Measurements from ENCODE around the gene SNRPE.
"Not testable (repeated sequence)": the region's sequence is repeated elsewhere in the genome, so short reads cannot be mapped to it uniquely, and the experiment has no call there.

The SNRPE gene

GRCh38 chr1:203861379-203862184 lies at the start of gene SNRPE:
TSS of gene SNRPE (plus strand) at chr1:203861599. CDS start at chr1:203861660, 61 bp downstream.
- DNase-seq: peak; percentile 98

- DNase-seq: no peak
Measured at GRCh38 chr1:203813581-203814341, 47.6 kb upstream of the SNRPE start.

GRCh38 chr1:203818399-203818798 lies 43.0 kb upstream of the SNRPE start:
- DNase-seq: no peak

DNA sequence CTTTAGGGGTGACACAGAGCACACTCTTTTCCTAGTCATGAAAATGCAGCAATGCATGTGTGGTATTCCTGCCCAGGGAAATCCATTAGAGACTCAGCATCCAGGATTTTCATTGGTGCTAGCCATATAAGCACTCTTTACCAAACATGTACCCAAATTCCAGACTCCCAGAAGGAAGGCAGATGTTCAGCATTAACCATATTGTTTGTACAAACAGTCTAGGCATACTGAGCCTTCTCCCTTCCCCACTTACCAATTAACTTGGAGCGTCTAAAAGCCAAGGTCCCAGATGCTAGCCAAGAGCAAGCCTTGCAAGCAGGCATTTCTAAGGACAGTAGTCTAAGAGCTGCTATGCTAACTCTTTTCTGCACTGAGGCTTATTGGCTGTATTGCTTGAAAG lies 38.1 kb upstream of the SNRPE start:
- no peak for DNase-seq

- no peak for DNase-seq
Measured at GRCh38 chr1:203826175-203826574, 35.2 kb upstream of the SNRPE start.

- DNase-seq: no peak
Measured at GRCh38 chr1:203828002-203828401, 33.4 kb upstream of the SNRPE start.

GRCh38 chr1:203828503-203828902 lies 32.9 kb upstream of the SNRPE start:
- no peak for DNase-seq

DNA sequence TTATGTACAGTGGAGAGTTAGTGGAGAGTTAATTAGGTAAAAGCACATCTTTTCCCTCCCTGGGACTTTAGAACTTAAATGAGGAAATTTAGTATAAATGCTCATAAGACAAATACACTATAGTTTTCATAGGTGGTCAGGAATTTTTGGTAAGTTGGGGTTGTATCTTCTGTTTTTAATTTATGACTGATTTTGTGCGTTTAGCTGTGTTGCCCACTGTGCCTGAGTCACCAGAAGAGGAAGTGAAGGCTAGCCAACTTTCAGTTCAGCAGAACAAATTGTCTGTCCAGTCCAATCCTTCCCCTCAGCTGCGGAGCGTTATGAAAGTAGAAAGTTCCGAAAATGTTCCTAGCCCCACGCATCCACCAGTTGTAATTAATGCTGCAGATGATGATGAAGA lies 32.2 kb upstream of the SNRPE start:
- not testable (repeated sequence) for DNase-seq

GRCh38 chr1:203835476-203835875 lies 25.9 kb upstream of the SNRPE start:
- no peak for DNase-seq

DNA sequence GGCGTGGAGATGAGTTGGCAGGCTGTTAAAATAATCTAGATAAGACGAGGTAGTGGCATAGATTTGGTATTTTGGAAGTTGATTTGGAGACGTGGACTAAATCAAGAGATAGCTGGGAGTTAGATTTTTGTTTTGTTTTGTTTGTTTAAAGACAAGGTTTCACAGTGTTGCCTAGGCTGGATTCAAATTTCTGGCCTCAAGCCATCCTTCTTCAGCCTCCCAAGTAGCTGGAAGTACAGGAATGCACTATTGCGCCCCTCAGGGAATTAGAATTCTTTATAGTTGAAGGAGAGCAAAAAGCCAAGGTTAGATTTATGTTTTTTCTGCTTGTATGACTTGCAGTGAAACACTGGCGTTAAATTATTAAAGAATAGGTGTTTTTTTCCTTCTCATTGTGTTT lies 22.3 kb upstream of the SNRPE start:
- DNase-seq: no peak

DNA sequence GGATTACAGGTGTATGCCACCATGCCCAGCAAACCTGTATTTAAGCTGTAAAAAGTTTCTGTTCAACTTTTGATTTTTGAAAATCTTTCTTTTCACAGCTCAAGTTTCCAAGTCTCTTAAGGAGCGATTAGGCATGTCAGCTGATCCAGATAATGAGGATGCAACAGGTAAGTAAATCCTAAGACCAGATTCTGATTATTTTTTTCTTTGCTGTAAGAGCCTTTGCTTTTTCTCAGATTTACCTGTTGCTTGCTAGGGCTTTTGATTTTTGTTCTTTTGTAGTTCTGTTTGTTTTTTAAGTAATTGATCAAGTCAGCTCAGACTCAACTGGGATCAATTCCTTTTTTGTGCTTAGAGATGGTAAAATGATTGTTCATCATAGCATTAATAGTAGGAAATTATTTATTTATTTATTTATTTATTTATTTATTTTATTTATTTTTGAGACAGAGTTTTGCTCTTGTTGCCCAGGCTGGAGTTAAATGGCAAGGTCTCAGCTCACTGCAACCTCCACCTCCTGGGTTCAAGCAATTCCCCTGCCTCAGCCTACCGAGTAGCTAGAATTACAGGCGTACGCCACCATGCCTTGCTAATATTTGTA lies 21.1 kb upstream of the SNRPE start:
- DNase-seq: no peak

GRCh38 chr1:203842559-203842876 lies 18.9 kb upstream of the SNRPE start:
- no peak for DNase-seq

GRCh38 chr1:203843435-203843834 lies 18.0 kb upstream of the SNRPE start:
- DNase-seq: no peak

DNA sequence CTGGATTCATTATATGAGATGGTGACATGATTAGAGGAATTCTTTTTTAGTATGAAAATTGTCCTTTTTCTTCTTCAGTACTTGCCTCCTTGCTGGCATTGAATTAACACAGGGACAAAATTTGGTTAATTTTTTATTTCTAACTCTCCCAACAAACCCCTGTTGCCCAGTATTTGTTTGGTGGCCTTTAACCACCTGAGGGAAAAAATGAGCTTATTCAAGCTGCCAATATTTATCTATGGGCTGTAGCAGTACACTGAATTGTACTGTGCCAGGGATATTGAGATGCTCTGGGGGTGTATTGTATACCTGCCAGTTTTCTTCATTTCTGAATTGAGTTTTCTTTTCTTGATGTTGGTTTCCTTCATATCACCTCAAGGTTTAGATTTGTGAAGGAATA lies 8.3 kb upstream of the SNRPE start:
- not testable (repeated sequence) for DNase-seq

DNA sequence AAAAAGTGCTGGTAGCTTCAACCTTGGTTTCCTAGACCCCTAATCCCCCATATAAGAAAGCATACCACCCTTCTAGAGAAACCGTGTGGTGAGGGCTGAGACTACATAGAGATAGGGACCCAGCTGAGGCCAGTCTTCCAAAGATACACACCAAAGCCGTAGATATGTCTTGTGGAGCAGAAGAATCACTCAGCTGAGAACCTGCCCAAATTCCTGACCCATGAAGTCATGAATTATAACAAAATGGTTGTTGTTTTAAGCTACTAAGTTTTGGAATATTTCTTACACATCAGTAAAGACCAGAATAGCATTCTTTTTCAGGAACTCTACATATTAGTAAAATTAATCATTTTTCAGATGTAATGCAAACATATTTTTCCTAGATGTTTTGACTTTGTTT lies 3.3 kb upstream of the SNRPE start:
- DNase-seq: no peak

DNA sequence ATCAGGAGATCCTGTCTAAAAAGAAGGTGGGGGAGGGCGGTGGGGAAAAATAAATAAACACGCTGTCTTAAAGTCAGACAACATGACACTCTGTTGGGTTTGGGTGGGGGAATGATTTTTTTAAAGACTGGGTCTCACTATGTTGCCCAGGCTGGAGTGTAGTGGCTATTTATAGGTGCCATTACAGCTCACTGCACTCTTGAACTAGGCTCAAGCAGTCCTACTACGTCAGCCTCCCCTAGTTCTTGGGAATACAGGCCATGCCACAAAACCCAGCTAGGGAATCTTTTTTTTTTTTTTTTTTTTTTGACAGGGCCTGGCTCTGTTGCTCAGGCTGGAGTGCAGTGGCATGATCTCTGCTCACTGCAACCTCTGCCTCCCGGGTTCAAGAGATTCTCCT lies 2.4 kb upstream of the SNRPE start:
- DNase-seq: no peak

DNA sequence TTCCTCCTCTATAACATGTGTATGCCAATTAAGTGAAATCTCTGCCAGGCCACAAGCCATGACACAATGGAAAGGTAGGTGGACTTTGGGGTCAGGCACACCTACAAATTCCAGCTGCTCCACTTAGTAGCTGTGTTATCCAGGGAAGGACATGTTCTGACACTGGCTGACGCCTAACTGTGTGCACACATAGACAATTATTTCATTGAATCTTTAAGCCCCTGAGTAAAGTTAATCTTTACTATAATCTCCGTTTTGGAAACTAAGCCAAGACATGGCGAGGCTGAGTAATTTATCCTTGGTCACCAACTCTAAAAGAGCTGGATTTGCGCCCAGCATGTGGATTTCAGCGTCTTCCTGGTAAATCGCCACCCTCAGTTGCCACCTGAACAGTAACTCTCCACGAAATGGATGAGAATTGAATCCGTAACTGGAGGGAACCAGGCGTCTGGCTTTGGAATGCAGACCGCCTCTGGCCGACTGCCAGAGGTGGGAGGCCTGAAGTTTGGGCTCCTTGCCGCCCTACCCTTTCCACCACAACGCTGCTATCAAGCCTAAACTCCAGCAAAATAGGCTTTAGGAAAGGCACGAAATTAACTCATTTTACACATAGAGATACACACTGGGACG lies 888 bp upstream of the SNRPE start:
- DNase-seq: no peak

GRCh38 chr1:203867802-203868201 lies 6.4 kb downstream of the SNRPE start:
- no peak for DNase-seq

DNA sequence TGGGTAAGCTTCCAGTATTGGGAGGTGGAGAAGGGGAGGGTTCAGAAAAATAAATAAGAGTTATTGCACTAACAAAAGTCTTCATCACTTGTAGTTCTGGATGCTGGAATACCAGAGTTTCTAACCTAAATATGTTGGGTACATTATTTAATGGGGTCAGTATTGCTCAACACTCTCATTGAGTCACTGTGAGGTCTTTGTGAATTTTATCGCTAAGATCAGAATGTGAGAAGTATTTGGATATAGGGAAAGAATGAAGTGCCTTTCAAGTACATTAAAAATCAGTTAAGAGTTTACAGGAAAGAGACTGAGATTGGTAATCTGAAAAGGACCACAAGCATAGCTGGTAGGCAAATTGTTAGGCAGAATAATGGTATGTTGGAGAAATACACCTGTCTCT lies 8.8 kb downstream of the SNRPE start:
- no peak for DNase-seq

DNA sequence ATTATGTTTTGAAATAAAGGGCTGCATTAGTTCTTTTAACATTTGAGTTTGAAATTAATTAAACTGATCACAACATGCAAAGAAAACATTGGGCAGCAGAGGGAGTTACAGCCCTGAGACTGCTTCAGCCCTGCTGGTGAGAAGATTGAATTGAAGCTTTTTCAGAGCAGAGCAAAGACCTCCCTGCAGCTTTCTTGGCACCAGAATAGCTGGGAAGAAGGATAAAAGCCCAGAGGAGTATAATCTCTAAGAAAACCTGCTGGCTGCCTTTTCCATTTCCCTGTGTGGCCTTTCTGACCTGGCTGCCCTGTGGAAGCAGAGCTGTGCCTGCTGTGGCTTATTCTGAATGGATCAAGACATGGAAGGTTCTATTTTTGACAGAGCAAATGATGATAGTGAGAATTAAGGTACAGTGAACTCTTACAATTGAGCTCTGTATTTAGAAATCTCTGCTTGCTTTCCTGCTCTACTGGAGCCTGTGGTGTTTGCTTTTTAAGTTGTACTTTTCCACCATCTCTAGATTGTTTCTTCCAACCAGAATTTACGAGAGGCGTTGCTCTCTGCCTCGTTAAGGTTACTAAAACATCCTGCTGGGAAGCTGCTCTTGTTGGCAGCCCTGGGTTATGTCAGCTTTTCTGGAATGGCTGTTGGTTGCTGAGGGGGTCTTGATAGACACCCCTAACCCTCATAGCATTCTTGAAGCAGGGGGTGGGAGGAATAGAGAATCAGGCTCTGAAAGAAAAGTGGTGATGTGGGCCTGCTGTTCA lies 9.9 kb downstream of the SNRPE start:
- DNase-seq: peak; percentile 27

DNA sequence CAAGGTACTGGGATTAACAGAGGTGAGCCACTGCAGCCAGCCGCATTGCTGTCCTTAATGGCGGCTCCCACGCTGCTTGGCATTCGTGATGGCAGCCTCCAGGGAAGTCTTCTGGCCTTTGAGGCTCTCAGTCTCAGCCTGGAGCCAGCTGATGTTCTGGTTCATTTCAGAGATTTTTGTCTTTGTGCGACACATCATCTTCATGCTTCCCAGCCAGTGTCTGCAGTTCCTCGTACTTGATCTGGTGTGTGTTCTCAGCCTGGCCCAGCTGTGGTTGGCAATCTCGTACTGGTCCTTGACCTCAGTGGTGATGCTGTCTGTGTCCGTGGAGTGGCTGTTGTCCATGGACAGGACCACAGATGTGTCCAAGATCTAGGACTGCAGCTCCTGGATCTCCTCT lies 11.7 kb downstream of the SNRPE start:
- no peak for DNase-seq

DNA sequence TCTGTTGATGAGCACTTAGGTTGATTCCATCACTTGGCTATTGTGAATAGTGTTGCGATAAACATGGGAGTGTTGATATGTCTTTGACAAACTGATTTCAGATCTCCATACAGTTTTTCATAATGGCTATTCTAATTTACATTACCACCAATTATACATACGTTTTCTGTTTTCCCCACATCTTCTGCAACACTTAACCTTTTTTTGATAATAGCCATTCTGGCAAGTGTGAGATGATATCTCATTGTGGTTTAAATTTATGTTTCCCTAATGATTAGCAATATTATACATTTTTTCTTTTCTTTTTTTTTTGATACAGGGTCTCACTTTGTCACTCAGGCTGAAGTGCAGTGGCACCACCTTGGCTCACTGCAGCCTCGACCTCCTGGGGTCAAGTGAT lies 17.0 kb downstream of the SNRPE start:
- DNase-seq: no peak

GRCh38 chr1:203880606-203881005 lies 19.2 kb downstream of the SNRPE start:
- DNase-seq: no peak

Measured in NCI-H1105 (cell line).